MCF 10A (cell line): Measurements from ENCODE around the gene PAIP2B. TPM values are rescaled to one million over a fixed set of nuclear protein-coding genes. Genes with fewer than 3 reads are reported as not detected.

Experiments used
- BruUV-seq: library from RNA; stranded (reverse); fragments of 400-500 nt; replicated peaks from 2 replicates; lab custom pipeline; 2021; lab: Mats Ljungman, UMichigan
- CTCF ChIA-PET: fragments of 300-600 bp; sonication (Branson Sonifier 250); formaldehyde crosslinking; extraction: SDS; loops from one replicate; lab custom pipeline; 2021; ENCODE audit warnings: antibody characterized with exemption, inconsistent platforms; lab: Yijun Ruan, JAX
- POLR2A ChIA-PET: fragments of 300-600, 350-650 bp; sonication (Branson Sonifier 250); formaldehyde crosslinking; extraction: SDS; loops from one replicate; lab custom pipeline; 2020; ENCODE audit warnings: antibody characterized with exemption, inconsistent platforms; lab: Yijun Ruan, JAX
- DNase-seq: peaks from one replicate; pipeline ENCODE4 v3.0.0-alpha.2; 2018; ENCODE audit not compliant: unreplicated experiment
- H3K27ac Mint-ChIP-seq: one replicate; pipeline ENCODE4 v1.8.0; 2022; ENCODE audit warnings: mild to moderate bottlenecking, low read depth, mixed read lengths; ENCODE audit not compliant: unreplicated experiment
- H3K27me3 Mint-ChIP-seq: one replicate; pipeline ENCODE4 v1.8.0; 2022; ENCODE audit warnings: mixed read lengths; ENCODE audit not compliant: insufficient read depth, unreplicated experiment
- H3K36me3 Mint-ChIP-seq: one replicate; pipeline ENCODE4 v1.8.0; 2022; ENCODE audit warnings: mild to moderate bottlenecking, moderate library complexity, mixed read lengths; ENCODE audit not compliant: insufficient read depth, unreplicated experiment
- H3K4me1 Mint-ChIP-seq: one replicate; pipeline ENCODE4 v1.8.0; 2022; ENCODE audit warnings: mixed read lengths; ENCODE audit not compliant: insufficient read depth, unreplicated experiment
- H3K4me3 Mint-ChIP-seq: one replicate; pipeline ENCODE4 v1.8.0; 2022; ENCODE audit warnings: mild to moderate bottlenecking, moderate library complexity, mixed read lengths; ENCODE audit not compliant: unreplicated experiment
- H3K9me3 Mint-ChIP-seq: one replicate; pipeline ENCODE4 v1.8.0; 2022; ENCODE audit warnings: mixed read lengths; ENCODE audit not compliant: unreplicated experiment
- intact Hi-C: fragments of 100-400 bp; cut with micrococcal nuclease; formaldehyde crosslinking; loops from 2 replicates; pipeline ENCODE4 v1.14.1; 2022
- total RNA-seq: library from RNA; stranded (reverse); gene quantifications from 2 replicates; pipeline ENCODE4 v1.2.3, GENCODE V29; 2022
- TF ChIP-seq, protein P1 (sequence below): fragments of 200-600 bp; IDR thresholded peaks from one replicate; pipeline ENCODE4 v1.8.0; 2022; ENCODE audit warnings: antibody characterized with exemption, mild to moderate bottlenecking; ENCODE audit not compliant: unreplicated experiment

The PAIP2B gene
- total RNA-seq, 1 experiment from 2014 or later: 1.4 TPM

DNA sequence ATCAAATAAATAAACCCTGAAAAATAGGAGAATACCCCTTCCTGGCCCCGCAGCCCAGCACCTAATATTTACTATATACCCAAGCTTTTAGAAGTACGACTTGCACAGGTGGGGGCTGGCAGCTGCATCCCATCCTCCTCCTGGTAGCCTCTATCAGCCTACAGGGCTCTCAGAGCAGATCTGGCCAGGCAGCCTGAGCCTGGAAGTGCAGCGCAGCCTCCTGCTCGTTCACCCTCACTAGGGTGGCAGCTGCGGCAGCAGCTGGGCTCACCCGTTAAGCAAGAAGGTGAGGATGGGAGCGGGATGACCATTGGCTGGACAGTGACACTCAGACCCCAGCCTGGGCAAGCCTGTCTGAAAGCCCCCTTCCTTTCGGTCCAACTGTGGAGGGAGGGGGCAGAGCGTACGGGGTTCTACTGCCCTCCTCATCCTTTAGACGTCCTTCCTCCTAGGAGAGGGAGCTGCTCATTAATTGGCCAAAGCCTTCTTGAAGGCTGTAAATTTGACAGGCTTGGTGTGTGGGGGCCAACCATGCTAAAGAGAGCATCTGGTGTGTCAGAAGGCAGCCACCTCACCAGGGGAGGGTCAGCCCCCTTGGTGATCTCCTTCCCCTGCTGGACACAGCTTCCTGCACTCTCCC, 73.2 kb downstream of the PAIP2B start:
- ChIA-PET CTCF (interaction anchor here (0.6 to 1.4 kb wide), 5 partner anchors 20 to 357 kb away, joined by 3 to 5 read pairs (median 3); no protein-coding TSS in a partner anchor), POLR2A (no interaction called here)
- DNase-seq: no peak
- no TSS peak for BruUV-seq
- H3K27ac Mint-ChIP-seq: no peak overlapping the region
- H3K36me3 Mint-ChIP-seq: peaks cover 23% of the 10 kb centered on the region
- H3K4me3 Mint-ChIP-seq: no peak overlapping the region
- TF ChIP-seq, protein P1, sequence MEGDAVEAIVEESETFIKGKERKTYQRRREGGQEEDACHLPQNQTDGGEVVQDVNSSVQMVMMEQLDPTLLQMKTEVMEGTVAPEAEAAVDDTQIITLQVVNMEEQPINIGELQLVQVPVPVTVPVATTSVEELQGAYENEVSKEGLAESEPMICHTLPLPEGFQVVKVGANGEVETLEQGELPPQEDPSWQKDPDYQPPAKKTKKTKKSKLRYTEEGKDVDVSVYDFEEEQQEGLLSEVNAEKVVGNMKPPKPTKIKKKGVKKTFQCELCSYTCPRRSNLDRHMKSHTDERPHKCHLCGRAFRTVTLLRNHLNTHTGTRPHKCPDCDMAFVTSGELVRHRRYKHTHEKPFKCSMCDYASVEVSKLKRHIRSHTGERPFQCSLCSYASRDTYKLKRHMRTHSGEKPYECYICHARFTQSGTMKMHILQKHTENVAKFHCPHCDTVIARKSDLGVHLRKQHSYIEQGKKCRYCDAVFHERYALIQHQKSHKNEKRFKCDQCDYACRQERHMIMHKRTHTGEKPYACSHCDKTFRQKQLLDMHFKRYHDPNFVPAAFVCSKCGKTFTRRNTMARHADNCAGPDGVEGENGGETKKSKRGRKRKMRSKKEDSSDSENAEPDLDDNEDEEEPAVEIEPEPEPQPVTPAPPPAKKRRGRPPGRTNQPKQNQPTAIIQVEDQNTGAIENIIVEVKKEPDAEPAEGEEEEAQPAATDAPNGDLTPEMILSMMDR: no peak
- H3K27me3 Mint-ChIP-seq: no peaks in the 10 kb centered on the region
- H3K4me1 Mint-ChIP-seq: peaks cover 9% of the 10 kb centered on the region
- no peaks in the 10 kb centered on the region for H3K9me3 Mint-ChIP-seq
- intact Hi-C loops: no loop called here

DNA sequence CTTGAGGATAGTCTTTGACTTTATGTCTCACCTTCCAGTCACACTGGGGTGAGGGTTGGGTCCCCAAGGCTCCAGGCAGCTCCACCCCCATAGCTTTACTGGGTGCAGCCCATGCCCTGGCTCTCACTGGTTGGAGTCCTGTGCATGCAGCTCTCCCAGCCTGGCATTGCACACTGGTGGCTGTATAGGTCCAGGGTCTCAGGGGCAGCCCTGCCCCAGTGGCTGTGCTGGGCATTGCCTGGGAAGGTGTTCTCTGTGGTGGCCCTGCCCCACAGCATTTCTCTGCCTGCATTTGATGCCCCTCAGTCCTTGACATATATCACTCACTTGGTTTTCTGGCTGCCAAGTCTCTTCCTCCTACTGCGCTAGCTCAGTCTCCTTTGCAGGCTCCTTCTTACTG, 75.3 kb downstream of the PAIP2B start:
- ChIA-PET CTCF (interaction anchor here (0.5 to 2.2 kb wide), 4 partner anchors 41 to 363 kb away, joined by 3 to 7 read pairs (median 3); no protein-coding TSS in a partner anchor), POLR2A (interaction anchor here (0.6 kb wide), 1 partner anchor 476 kb away, joined by 3 read pairs; no protein-coding TSS in a partner anchor)
- no TSS peak for BruUV-seq

DNA sequence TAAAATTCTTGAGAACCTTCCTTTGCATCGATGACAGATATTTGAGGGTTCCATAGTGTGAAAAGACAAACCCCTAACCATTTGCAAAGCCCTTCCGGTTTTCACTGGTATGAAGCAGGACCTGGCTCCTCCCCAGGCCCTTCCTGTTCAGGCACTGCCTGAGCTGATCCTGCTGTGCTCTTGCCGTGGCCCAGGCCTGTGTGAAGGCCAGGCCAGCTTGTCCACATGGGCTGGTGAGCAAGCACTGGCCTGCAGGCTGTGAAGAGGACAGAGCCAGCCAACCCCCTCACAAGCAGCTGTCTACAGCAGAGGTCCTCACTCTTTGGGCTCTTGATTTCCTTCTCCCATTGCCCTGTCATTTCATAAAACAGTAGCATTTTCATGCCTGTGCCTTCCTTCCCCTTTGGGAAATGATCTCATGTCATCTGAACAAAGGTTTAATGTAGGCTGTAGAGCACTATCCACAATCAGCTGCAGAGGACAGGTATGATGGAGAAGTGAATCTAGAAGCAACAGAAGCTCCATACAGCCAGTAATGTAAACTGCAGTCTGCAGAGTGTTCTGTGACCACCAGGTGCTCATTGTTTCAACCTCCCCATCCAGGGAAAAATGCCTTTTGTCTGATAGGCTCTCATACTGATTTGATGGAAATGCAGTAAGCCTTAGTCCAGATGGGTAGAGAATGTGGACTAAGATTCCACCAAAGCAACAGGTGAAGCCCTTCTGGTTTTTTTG, 76.7 kb downstream of the PAIP2B start:
- BruUV-seq: no TSS peak
- TF ChIP-seq, protein P1: no peak
- intact Hi-C loops: no loop called here
- H3K27ac Mint-ChIP-seq: no peak overlapping the region
- peaks cover 55% of the 10 kb centered on the region for H3K36me3 Mint-ChIP-seq
- H3K4me1 Mint-ChIP-seq: no peaks in the 10 kb centered on the region
- DNase-seq: no peak
- no peak overlapping the region for H3K4me3 Mint-ChIP-seq
- CTCF ChIA-PET: interaction anchor here (1.1 to 2.2 kb wide), 2 partner anchors 50 to 55 kb away, joined by 3 to 7 read pairs; no protein-coding TSS in a partner anchor
- no peaks in the 10 kb centered on the region for H3K27me3 Mint-ChIP-seq
- no peaks in the 10 kb centered on the region for H3K9me3 Mint-ChIP-seq
- POLR2A ChIA-PET: interaction anchor here (0.8 to 3.5 kb wide), 4 partner anchors 19 to 214 kb away, joined by 3 to 15 read pairs (median 4); partner anchors contain the start of genes MCEE and MPHOSPH10

More for the DNA sequence above, 75.3 kb downstream of the PAIP2B start:
- no peaks in the 10 kb centered on the region for H3K9me3 Mint-ChIP-seq
- no peak for DNase-seq
- no peak overlapping the region for H3K4me3 Mint-ChIP-seq
- H3K4me1 Mint-ChIP-seq: no peaks in the 10 kb centered on the region
- H3K36me3 Mint-ChIP-seq: peaks cover 44% of the 10 kb centered on the region
- intact Hi-C loops: no loop called here
- no peak overlapping the region for H3K27ac Mint-ChIP-seq
- H3K27me3 Mint-ChIP-seq: no peaks in the 10 kb centered on the region
- TF ChIP-seq, protein P1: no peak
